ENCODE results near the gene MAP2K4. TPM values are rescaled to one million over a fixed set of nuclear protein-coding genes. Genes with fewer than 3 reads are reported as not detected.

Gene MAP2K4
- total and polyA plus RNA-seq, 2 of the 13 experiments (the other 11 are each of a cell fraction or from before 2014, with no cell fraction given) = 21.5 to 35.6 TPM

GRCh38 chr17:12046786-12047185, 26.1 kb downstream of the MAP2K4 start:
- ATAC-seq (no peak), DNase-seq (ENCODE audit: low spot score) (no peak), FAIRE-seq (no peak)
- Histone ChIP-seq H3K36me3 (replicated peaks in 1 of 2; ENCODE audit: control insufficient read depth in 1 of 2, insufficient read depth in 2 of 2, low read length in 2 of 2) (no peaks in the 10 kb centered on the region), H3K79me2 (ENCODE audit: insufficient read depth, low read length) (peaks cover 87% of the 10 kb centered on the region), H3K4me3 (replicated peaks in 1 of 3; ENCODE audit: insufficient read depth in 1 of 3, low read depth in 2 of 3, low read length in 3 of 3) (no peak overlapping the region), H3K27me3 (ENCODE audit: control insufficient read depth in 1 of 2, insufficient read depth in 2 of 2, low read length in 2 of 2) (no peaks in the 10 kb centered on the region), H3K4me2 (ENCODE audit: low read depth, low read length) (no peak overlapping the region), H3K4me1 (ENCODE audit: insufficient read depth, low read length) (peaks cover 5% of the 10 kb centered on the region; the same call in 1 of the 2 replicates), H2AFZ (ENCODE audit: low read length) (no peak overlapping the region), H3K9me3 (ENCODE audit: low read length) (no peaks in the 10 kb centered on the region), H3K9ac (ENCODE audit: insufficient read depth, low read depth, low read length) (no peak overlapping the region), H3K27ac (ENCODE audit: extremely low read length, insufficient read depth, low read length) (no peak overlapping the region), H4K20me1 (ENCODE audit: insufficient read depth, low read length) (peaks cover 14% of the 10 kb centered on the region)
- in situ Hi-C loops (cut with HindIII; ENCODE audit: extremely low pct_ligation_motif_present, low pct_unique_long_range_greater_than_20kb) (no loop called here), intact Hi-C loops (cut with micrococcal nuclease; ENCODE audit: unreplicated experiment) (no loop called here)
- TF ChIP-seq ZNF7 (CRISPR knock-in tag; IDR thresholded peaks at IDR 0.05) = no peak
- no peak for TF ChIP-seq BHLHE40 (IDR thresholded peaks at IDR 0.05; ENCODE audit: low read length)
- TF ChIP-seq U2AF2 (IDR thresholded peaks at IDR 0.05; ENCODE audit: low read depth, low read length) = no peak
- no peak for TF ChIP-seq CBX5 (CRISPR knock-in tag; IDR thresholded peaks at IDR 0.05; ENCODE audit: borderline replicate concordance)
- TF ChIP-seq GRHL1 (CRISPR knock-in tag; conservative IDR thresholded peaks at IDR 0.05) = no peak
- no peak for TF ChIP-seq FIP1L1 (IDR thresholded peaks at IDR 0.05; ENCODE audit: borderline replicate concordance, insufficient read depth, low read depth, low read length)
- no peak for TF ChIP-seq ZNF782 (CRISPR knock-in tag; IDR thresholded peaks at IDR 0.05; ENCODE audit: borderline replicate concordance)
- TF ChIP-seq ZNF660 (CRISPR knock-in tag; IDR thresholded peaks at IDR 0.05; ENCODE audit: borderline replicate concordance, low read depth) = no peak
- no peak for TF ChIP-seq AFF4 (CRISPR knock-in tag; IDR thresholded peaks at IDR 0.05)
- TF ChIP-seq ZNF235 (CRISPR knock-in tag; IDR thresholded peaks at IDR 0.05; ENCODE audit: borderline replicate concordance) = no peak
- TF ChIP-seq JARID2 (CRISPR knock-in tag; IDR thresholded peaks at IDR 0.05; ENCODE audit: insufficient replicate concordance) = no peak
- TF ChIP-seq ZNF839 (CRISPR knock-in tag; IDR thresholded peaks at IDR 0.05; ENCODE audit: borderline replicate concordance) = no peak
- POLR2A ChIA-PET = interaction anchor here (1.4 kb wide), 1 partner anchor 50 kb away, joined by 3 read pairs; the partner anchor contains the start of gene ZNF18
- no TSS peak for BruUV-seq (replicated peaks)
- CTCF ChIA-PET (ENCODE audit: low intra/inter-chr PET ratio, low total read pairs) = no interaction called here
- 93% methylated on average over 2 of the region's 2 CpGs for WGBS (ENCODE audit: low lambda C conversion rate)
